ENCODE results near the gene HCN3.
"Not testable (repeated sequence)": the region's sequence is repeated elsewhere in the genome, so short reads cannot be mapped to it uniquely, and the experiment has no call there.

HCN3 gene

DNA sequence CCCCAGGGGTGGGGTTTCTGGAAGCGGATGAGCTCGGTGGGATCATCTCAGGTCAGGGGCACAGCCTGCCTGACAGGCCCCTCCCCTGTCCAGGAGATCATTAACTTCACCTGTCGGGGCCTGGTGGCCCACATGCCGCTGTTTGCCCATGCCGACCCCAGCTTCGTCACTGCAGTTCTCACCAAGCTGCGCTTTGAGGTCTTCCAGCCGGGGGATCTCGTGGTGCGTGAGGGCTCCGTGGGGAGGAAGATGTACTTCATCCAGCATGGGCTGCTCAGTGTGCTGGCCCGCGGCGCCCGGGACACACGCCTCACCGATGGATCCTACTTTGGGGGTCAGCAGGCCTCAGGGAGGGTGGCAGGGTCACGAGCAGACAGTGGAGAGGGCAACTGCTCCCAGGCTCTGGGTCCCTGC is 8.4 kb downstream of the HCN3 start:
- DNase-seq: no peak

- DNase-seq: no peak
Observed at GRCh38 chr1:155286544-155286943, 9.3 kb downstream of the HCN3 start.

DNA sequence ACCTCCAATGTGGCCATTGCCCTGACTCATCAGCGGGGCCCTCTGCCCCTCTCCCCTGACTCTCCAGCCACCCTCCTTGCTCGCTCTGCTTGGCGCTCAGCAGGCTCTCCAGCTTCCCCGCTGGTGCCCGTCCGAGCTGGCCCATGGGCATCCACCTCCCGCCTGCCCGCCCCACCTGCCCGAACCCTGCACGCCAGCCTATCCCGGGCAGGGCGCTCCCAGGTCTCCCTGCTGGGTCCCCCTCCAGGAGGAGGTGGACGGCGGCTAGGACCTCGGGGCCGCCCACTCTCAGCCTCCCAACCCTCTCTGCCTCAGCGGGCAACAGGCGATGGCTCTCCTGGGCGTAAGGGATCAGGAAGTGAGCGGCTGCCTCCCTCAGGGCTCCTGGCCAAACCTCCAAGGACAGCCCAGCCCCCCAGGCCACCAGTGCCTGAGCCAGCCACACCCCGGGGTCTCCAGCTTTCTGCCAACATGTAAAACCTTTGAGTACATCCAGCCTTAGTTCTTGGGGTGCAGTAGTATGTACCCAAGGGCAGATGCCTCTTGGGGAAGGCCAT is 10.8 kb downstream of the HCN3 start:
- no peak for DNase-seq

DNA sequence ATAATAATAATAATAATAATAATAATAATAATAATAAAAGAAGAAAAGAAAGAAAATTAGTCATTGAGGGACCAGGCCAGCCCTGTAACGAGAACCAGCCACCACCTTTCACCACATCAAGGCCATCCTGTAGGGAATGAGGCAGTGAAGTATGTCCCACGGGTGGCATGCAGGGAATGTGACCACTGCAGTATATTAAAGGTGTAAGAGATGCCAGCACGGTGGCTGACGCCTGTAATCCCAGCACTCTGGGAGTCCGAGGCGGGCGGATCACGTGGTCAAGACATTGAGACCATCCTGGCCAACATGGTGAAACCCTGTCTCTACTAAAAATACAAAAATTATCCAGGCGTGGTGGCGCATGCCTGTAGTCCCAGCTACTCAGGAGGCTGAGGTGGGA is 13.7 kb downstream of the HCN3 start:
- not testable (repeated sequence) for DNase-seq

- DNase-seq: no peak
Observed at GRCh38 chr1:155293086-155293749, 16.0 kb downstream of the HCN3 start.

DNA sequence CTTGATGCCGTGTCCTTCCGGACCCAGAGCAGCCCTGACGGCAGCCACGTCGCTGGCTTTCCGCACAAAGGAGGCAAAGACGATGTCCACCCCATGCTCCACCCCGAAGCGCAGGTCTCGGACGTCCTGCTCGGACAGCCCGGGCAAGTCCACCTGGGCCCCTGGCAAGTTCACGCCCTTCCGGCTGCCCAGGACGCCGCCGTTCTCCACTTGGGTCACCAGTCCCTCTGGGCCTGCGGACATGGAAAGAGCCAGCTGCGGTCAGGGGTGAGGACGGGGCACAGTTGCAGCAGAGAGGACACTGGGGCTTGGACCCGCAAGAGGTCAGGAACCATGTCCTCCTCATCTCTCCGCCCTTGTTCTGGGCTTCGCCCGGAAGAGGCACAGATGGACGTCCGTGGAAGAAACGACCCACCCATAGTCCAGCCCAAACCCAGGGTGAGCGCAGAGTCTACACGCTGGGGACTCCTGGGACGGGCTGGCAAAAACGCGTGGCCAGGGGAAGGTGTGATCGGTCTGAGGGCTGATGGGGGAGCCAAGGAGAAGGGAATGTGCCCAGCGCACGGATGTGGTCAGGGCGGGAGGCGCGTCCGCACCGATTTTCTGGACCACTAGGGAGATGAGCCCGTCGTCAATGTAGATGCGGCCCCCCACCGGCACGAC is 17.4 kb downstream of the HCN3 start:
- DNase-seq: no peak

- no peak for DNase-seq
Observed at GRCh38 chr1:155295183-155295941, 18.1 kb downstream of the HCN3 start.

- DNase-seq: no peak
Observed at GRCh38 chr1:155295942-155296267, 18.6 kb downstream of the HCN3 start.

DNA sequence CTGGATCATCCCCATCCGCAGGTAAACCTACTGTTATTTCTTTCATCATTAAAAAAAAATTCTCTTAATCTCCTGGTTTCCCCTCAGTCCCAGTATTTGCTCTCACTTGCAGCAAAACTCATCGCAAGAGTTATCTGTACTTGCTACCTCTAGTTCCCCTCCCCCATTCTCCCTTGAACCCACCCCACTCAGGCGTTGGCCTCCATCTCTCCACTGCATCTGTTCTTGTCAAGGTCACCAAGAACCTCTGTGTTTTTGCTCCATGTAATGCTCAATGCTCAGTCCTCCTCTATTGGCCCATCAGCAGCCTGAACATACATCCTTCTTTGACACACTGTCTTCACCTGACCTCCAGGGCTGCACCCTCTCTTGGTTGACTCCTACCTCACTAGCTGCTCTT is 19.4 kb downstream of the HCN3 start:
- no peak for DNase-seq

GRCh38 chr1:155297384-155297783 is 20.1 kb downstream of the HCN3 start:
- DNase-seq: no peak

GRCh38 chr1:155300024-155300423 is 22.8 kb downstream of the HCN3 start:
- no peak for DNase-seq

GRCh38 chr1:155300553-155301329 is 23.5 kb downstream of the HCN3 start:
- no peak for DNase-seq

- no peak for DNase-seq
Observed at GRCh38 chr1:155301342-155301841, 24.1 kb downstream of the HCN3 start, which contains the start of gene PKLR. TSS of gene PKLR (minus strand) at chr1:155301438. CDS start at chr1:155301395, 43 bp downstream.

GRCh38 chr1:155304558-155305063 is 27.3 kb downstream of the HCN3 start:
- no peak for DNase-seq

- no peak for DNase-seq
Observed at GRCh38 chr1:155305881-155306391, 28.7 kb downstream of the HCN3 start.

GRCh38 chr1:155307247-155307740 is 30.0 kb downstream of the HCN3 start:
- no peak for DNase-seq

GRCh38 chr1:155308493-155309422 is 31.5 kb downstream of the HCN3 start, which contains the start of gene FDPS:
TSS of gene FDPS (plus strand) at chr1:155308866. CDS start at chr1:155309790, 924 bp downstream.
- peak; percentile 65 for DNase-seq

DNA sequence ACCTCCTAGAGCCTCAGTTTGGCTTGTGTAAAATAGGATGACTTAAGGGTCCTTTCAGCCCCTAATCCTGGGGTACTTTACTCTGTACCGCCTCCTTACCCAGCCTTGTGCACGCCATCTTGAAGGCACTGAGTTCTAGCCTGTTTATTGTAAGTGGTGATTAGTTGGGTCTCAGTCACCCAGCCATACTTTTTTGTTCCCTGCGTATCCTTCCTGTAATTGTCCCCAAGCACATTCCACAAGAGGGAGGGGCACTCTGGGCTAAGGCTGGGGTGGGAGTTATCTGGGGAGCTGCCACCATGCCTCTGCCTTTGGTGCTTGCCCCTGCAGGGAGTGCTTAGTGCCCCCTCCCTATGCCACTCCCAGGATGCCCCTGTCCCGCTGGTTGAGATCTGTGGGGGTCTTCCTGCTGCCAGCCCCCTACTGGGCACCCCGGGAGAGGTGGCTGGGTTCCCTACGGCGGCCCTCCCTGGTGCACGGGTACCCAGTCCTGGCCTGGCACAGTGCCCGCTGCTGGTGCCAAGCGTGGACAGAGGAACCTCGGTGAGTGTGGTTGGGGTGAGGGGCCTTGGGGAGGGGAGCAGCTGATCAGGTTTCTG is 32.3 kb downstream of the HCN3 start:
- DNase-seq: no peak

GRCh38 chr1:155313261-155313660 is 36.0 kb downstream of the HCN3 start:
- no peak for DNase-seq

DNA sequence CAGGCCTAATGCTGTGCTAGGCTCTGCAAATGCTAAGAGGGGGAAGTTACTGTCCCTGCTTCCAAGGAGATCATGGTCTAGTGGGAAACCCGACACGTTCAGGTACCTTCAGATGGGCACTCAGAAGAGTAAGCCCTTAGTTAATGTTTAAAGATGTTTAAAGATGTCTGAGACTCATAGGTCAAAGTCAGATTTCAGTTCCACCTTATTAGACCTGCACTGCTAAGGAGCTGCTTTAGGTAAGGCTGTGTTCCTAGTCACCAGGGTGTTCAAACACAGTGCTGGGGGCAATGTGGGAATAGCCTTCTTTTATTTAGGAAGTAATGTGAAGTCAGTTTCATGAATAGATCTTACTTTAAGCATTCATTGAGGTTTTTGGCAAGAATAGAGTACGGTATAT is 39.7 kb downstream of the HCN3 start:
- no peak for DNase-seq
